ENCODE results near the gene ERVV-1.

- TF ChIP-seq POLR2A (IDR thresholded peaks at IDR 0.05) (no peak), CTCF (IDR thresholded peaks at IDR 0.05) (no peak), POLR2AphosphoS5 (IDR thresholded peaks at IDR 0.05) (no peak), EP300 (IDR thresholded peaks at IDR 0.05) (no peak)
These were observed 2.0 kb downstream of the ERVV-1 start for GRCh38 chr19:53015730-53016129.

Data from stomach (tissue), 4 donors.